Central memory CD4-positive, alpha-beta T cell (primary cell): Measurements from ENCODE around the gene ATXN2L.
A peak's percentile ranks its signal among the peaks of the same experiment; 100 is the strongest.
"Not testable (repeated sequence)": the region's sequence is repeated elsewhere in the genome, so short reads cannot be mapped to it uniquely, and the experiment has no call there.

Experiments
- DNase-seq: peaks from one replicate; pipeline ENCODE4 v3.0.0; 2022

The ATXN2L gene

GRCh38 chr16:28837672-28838557, 15.1 kb downstream of the ATXN2L start:
- no peak for DNase-seq

- DNase-seq: no peak
Measured at GRCh38 chr16:28838558-28838918, 15.7 kb downstream of the ATXN2L start.

- no peak for DNase-seq
Measured at GRCh38 chr16:28839004-28839639, 16.3 kb downstream of the ATXN2L start.

- DNase-seq: no peak
Measured at GRCh38 chr16:28839899-28840298, 17.1 kb downstream of the ATXN2L start.

GRCh38 chr16:28842696-28843095, 19.9 kb downstream of the ATXN2L start:
- no peak for DNase-seq

GRCh38 chr16:28843766-28844165, 21.0 kb downstream of the ATXN2L start:
- no peak for DNase-seq

- no peak for DNase-seq
Measured at GRCh38 chr16:28844226-28844885, 21.6 kb downstream of the ATXN2L start.

- peak; percentile 9 for DNase-seq
Measured at GRCh38 chr16:28845293-28845692, 22.5 kb downstream of the ATXN2L start.

GRCh38 chr16:28845761-28846079, 22.9 kb downstream of the ATXN2L start:
- no peak for DNase-seq

GRCh38 chr16:28846080-28846932, 23.5 kb downstream of the ATXN2L start, which contains the start of gene TUFM:
TSS of gene TUFM (minus strand) at chr16:28846348. CDS start at chr16:28846269, 79 bp downstream.
- peak; percentile 98 for DNase-seq

GRCh38 chr16:28846933-28847273, 24.1 kb downstream of the ATXN2L start:
- DNase-seq: no peak

- no peak for DNase-seq
Measured at GRCh38 chr16:28858421-28858820, 35.6 kb downstream of the ATXN2L start.

- no peak for DNase-seq
Measured at GRCh38 chr16:28859326-28859725, 36.5 kb downstream of the ATXN2L start.

GRCh38 chr16:28863929-28864793, 41.4 kb downstream of the ATXN2L start:
- DNase-seq: peak; percentile 27

- no peak for DNase-seq
Measured at GRCh38 chr16:28865001-28865688, 42.3 kb downstream of the ATXN2L start.

GRCh38 chr16:28865722-28866453, 43.1 kb downstream of the ATXN2L start:
- no peak for DNase-seq

- DNase-seq: no peak
Measured at GRCh38 chr16:28866454-28866804, 43.6 kb downstream of the ATXN2L start.

GRCh38 chr16:28867241-28867640, 44.4 kb downstream of the ATXN2L start:
- DNase-seq: no peak

GRCh38 chr16:28867646-28868045, 44.8 kb downstream of the ATXN2L start:
- DNase-seq: not testable (repeated sequence)

- no peak for DNase-seq
Measured at GRCh38 chr16:28869201-28869600, 46.4 kb downstream of the ATXN2L start.

GRCh38 chr16:28872952-28873351, 50.2 kb downstream of the ATXN2L start:
- no peak for DNase-seq
